Uterus (tissue), 2 donors: ENCODE results near the gene ACVR1.

Experiments
- CTCF ChIP-seq, 4 experiments: fragments of 200-600 bp in 2 of 4; fragments of 450-650 bp in 2 of 4; sonication (generic) in 2 of 4; IDR thresholded peaks; one replicate each; pipeline ENCODE4 v1.5.1; 2016 to 2019; ENCODE audit warnings: antibody characterized with exemption in 4 of 4, mild to moderate bottlenecking in 2 of 4, moderate library complexity in 1 of 4
- POLR2A ChIP-seq, 2 donors: fragments of 450-650 bp; IDR thresholded peaks; one replicate each; pipeline ENCODE4 v1.6.1; 2016; ENCODE audit warnings: antibody characterized with exemption in 2 of 2, mild to moderate bottlenecking in 1 of 2, moderate library complexity in 1 of 2

DNA sequence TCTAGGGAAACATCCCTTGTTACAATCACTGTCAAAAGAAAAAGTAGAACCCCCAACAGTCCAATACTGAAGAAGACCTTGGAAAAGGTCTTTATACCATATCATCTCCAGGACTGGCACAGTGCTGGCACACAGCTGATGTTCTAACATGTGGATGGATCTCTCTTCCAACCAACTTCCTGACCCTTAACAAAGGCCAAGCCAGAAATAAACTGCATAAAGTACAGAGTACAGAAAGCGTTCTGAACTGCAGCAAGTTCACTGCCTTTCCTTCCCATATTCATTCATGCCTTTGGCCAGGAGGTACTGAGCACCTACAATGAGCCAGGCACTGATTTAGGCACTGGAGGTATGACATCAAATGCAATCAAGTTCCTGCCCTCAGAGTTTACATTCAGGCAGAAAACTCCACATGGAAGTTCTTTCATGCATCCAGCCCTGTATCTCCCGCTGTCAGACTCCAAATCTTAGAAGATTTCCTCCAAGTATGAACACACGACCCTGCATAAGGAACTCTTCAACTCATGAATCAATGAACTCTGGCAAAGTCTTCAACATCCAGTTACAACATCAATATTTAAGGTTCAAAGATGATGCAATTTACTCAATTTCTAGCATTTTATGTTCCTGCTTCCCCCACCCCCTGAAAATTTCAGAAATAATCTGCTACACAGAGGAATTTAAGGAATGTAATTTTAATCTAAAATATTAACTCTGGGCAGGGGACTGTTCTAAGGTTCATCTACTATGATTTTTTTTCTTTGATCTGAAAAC is 33.8 kb downstream of the ACVR1 start:
- TF ChIP-seq CTCF (IDR thresholded peaks at IDR 0.05) (no peak), POLR2A (IDR thresholded peaks at IDR 0.05) (no peak)
